Testis (tissue), 3 donors: ENCODE measurements around the gene SMYD3. TPM values are rescaled to one million over a fixed set of nuclear protein-coding genes. Genes with fewer than 3 reads are reported as not detected.

Source experiments
- DNase-seq: peaks from one replicate; pipeline ENCODE4 v3.0.0-alpha.2; 2019
- H3K27ac ChIP-seq, 2 donors: fragments of 200-600 bp; sonication (generic); one replicate each; pipeline ENCODE4 v1.5.1; 2019
- H3K27me3 ChIP-seq: fragments of 200-600 bp; sonication (generic); one replicate; pipeline ENCODE4 v1.5.1; 2019
- H3K36me3 ChIP-seq: fragments of 200-600 bp; sonication (generic); one replicate; pipeline ENCODE4 v1.5.1; 2017; ENCODE audit warnings: low read depth; ENCODE audit errors: missing control alignments
- H3K4me1 ChIP-seq: fragments of 200-600 bp; sonication (generic); one replicate; pipeline ENCODE4 v1.5.1; 2019
- H3K4me3 ChIP-seq, 2 donors: fragments of 200-600 bp; sonication (generic); one replicate each; pipeline ENCODE4 v1.5.1; 2017 to 2019
- H3K9me3 ChIP-seq: fragments of 200-600 bp; sonication (generic); one replicate; pipeline ENCODE4 v1.5.1; 2017
- POLR2A ChIP-seq: fragments of 450-650 bp; IDR thresholded peaks from one replicate; pipeline ENCODE4 v1.6.1; 2017; ENCODE audit warnings: antibody characterized with exemption, mild to moderate bottlenecking, moderate library complexity
- WGBS, 2 donors: methylation state at CpG; one replicate each; pipeline ENCODE4 v1.1.5; 2018; 5-methylcytosine and 5-hydroxymethylcytosine counted together
- intact Hi-C: fragments of 100-400 bp; cut with DNase I; formaldehyde crosslinking; loops from one replicate; pipeline ENCODE4 v1.15.1; 2023; ENCODE audit warnings: low total_unique reads
- polyA plus RNA-seq: library from polyadenylated mRNA; stranded (reverse); fragments of 350-450 nt; fragmentation: Illumina TruSeq; extraction: RNeasy Lipid Tissue Mini Kit (QIAGEN cat#74804); gene quantifications from one replicate; pipeline ENCODE4 v1.2.3, GENCODE V29; 2014; ENCODE audit warnings: low read depth, low replicate concordance; ENCODE audit not compliant: insufficient read depth
- total RNA-seq, 2 donors: library from RNA; depleted of rRNA; stranded (reverse); fragments of >200 nt; gene quantifications; one replicate each; pipeline ENCODE4 v1.2.3, GENCODE V29; 2016
- TF ChIP-seq, protein P1 (sequence below), 3 experiments: fragments of 450-650 bp in 2 of 3; fragments of 200-600 bp in 1 of 3; sonication (generic) in 1 of 3; IDR thresholded peaks; one replicate each; pipeline ENCODE4 v1.5.1; 2016 to 2019; ENCODE audit warnings: antibody characterized with exemption in 3 of 3, mild to moderate bottlenecking in 2 of 3, moderate library complexity in 1 of 3

SMYD3 gene
- total and polyA plus RNA-seq, 3 donors from 2014 or later, result 23.0 to 38.8 (median 38.7) TPM

DNA sequence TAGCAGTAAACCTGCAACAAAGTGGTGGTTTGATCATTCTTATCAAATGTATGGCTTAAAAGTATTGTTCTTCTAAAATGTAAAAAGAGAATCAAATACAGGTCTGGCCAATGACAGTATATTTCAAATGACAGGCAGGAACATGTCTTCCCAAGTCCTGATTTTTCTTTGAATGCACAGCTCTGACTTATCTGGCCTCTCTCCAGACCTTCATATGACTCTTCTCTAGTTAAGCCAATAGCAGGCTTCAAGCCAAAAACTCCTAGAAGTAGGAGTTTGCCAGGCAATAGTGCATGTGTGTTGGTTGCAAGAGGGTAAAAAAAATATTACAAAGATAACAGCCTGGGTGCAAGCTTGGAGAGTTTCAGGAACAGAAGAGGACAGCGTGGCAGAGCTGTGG is 345.5 kb downstream of the SMYD3 start:
- no peaks in the 10 kb centered on the region for H3K36me3 ChIP-seq
- H3K4me1 ChIP-seq, result no peaks in the 10 kb centered on the region
- H3K4me3 ChIP-seq, result no peak overlapping the region
- 86 to 100% methylated on average over 1 of the region's 1 CpG for WGBS, 2 donors
- no peaks in the 10 kb centered on the region for H3K9me3 ChIP-seq
- DNase-seq, result no peak
- H3K27me3 ChIP-seq, result no peaks in the 10 kb centered on the region
- TF ChIP-seq, protein P1, sequence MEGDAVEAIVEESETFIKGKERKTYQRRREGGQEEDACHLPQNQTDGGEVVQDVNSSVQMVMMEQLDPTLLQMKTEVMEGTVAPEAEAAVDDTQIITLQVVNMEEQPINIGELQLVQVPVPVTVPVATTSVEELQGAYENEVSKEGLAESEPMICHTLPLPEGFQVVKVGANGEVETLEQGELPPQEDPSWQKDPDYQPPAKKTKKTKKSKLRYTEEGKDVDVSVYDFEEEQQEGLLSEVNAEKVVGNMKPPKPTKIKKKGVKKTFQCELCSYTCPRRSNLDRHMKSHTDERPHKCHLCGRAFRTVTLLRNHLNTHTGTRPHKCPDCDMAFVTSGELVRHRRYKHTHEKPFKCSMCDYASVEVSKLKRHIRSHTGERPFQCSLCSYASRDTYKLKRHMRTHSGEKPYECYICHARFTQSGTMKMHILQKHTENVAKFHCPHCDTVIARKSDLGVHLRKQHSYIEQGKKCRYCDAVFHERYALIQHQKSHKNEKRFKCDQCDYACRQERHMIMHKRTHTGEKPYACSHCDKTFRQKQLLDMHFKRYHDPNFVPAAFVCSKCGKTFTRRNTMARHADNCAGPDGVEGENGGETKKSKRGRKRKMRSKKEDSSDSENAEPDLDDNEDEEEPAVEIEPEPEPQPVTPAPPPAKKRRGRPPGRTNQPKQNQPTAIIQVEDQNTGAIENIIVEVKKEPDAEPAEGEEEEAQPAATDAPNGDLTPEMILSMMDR (IDR thresholded peaks at IDR 0.05), result no peak
- TF ChIP-seq POLR2A, result no peak
- H3K27ac ChIP-seq, result no peak overlapping the region
- intact Hi-C loops, result no loop called here

DNA sequence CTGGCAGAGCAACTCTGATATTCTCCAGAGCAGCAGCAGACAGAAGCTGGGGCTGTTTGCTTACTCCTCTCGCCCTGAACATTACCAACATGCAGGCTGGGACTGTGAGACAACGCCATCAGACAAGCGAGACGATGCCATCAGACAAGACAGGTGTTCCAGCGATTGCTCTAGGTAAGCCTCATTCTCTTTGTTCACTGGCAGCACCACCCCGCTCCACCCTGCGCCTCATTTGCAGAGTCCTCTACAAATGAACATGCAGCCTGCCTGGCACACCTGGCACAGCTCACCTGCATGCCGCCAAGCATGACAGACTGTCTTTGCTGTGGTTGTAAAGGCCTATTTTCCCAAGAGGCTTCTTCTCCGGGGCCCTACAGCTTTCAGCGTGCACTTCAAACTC is 346.2 kb downstream of the SMYD3 start:
- no peak for TF ChIP-seq POLR2A
- TF ChIP-seq, protein P1 (IDR thresholded peaks at IDR 0.05), result no peak
- DNase-seq, result no peak
- no peak overlapping the region for H3K27ac ChIP-seq
- 91 to 96% methylated on average over 10 of the region's 10 CpGs for WGBS, 2 donors
- no peaks in the 10 kb centered on the region for H3K9me3 ChIP-seq
- H3K4me1 ChIP-seq, result no peaks in the 10 kb centered on the region
- no peak overlapping the region for H3K4me3 ChIP-seq
- no peaks in the 10 kb centered on the region for H3K27me3 ChIP-seq
- no peaks in the 10 kb centered on the region for H3K36me3 ChIP-seq
- intact Hi-C loops, result no loop called here

DNA sequence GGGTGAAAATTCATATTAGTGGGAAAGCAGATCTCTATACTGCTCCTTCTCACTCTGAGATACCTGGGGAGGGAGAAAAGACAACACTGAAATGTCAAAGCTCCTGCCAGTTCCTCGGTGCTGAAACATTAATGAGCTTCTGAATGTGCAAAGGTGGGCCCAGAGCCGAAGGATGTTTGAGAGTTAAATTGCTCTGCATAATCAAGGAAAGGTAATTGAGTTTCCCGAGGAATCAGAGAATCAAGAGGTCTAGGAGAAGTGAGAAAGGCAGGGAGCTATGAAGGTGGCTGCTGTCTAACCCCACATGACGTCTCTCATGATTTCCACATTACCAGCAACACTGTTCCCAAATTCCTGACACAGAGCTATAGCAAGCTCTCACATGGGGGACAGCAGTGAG is 346.7 kb downstream of the SMYD3 start:
- Histone ChIP-seq H3K27ac (no peak overlapping the region), H3K4me3 (no peak overlapping the region), H3K27me3 (no peaks in the 10 kb centered on the region), H3K4me1 (no peaks in the 10 kb centered on the region), H3K9me3 (no peaks in the 10 kb centered on the region), H3K36me3 (no peaks in the 10 kb centered on the region)
- DNase-seq, result no peak
- 88 to 94% methylated on average over 4 of the region's 4 CpGs for WGBS, 2 donors
- intact Hi-C loops, result no loop called here
- TF ChIP-seq, protein P1 (IDR thresholded peaks at IDR 0.05), result no peak
- TF ChIP-seq POLR2A, result no peak

DNA sequence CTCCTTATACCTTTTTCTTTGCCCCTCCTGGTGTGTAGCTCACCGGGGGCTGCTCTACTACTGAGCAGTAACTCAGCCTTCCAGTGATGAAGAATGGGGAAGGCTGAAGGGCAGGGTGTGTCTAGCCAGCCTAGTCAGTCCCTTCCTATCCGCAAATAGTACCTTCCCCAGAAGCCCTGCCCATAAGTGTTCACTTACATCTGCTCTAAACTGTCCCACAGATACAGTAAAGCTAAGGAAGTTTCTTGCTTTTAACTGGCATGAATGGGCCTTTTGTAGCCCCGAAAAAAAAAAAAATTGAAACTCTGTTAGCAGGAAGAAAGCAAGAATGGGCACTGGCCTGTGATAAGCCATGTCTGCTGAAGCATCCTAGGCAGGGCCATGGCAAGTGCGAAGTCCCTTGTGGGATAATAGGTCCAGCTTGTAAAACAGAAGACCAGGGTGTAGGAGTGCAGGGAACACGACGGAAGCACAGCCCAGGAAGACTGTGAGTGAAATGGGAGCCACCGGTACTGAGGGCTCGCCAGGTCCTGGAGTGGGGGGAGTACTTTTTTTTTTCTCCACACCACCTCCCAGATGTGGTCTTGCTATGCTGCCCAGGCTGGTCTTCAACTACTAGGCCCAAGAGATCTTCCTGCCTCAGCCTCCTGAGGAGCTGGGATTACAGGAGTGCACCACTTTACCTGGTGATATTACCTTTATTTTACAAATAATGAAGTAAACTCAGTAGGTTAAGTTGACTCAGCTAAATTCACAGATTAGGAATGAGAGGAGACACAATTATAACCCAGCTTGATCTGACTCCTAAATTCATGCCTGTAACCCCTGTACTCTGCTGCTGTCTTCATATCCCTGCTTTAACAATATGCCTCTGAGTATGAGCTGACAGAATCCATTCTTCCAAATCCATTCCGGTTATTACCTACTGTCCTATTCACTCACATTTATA is 347.5 kb downstream of the SMYD3 start:
- DNase-seq, result no peak
- 79 to 89% methylated on average over 9 of the region's 9 CpGs for WGBS, 2 donors
- Histone ChIP-seq H3K4me1 (no peaks in the 10 kb centered on the region), H3K36me3 (no peaks in the 10 kb centered on the region), H3K4me3 (no peak overlapping the region), H3K9me3 (no peaks in the 10 kb centered on the region), H3K27me3 (no peaks in the 10 kb centered on the region), H3K27ac (no peak overlapping the region)
- no peak for TF ChIP-seq POLR2A
- TF ChIP-seq, protein P1 (IDR thresholded peaks at IDR 0.05), result no peak
- intact Hi-C loops, result no loop called here
